HepG2 (cell line): Measurements from ENCODE around the gene NEAT1. TPM values are rescaled to one million over a fixed set of nuclear protein-coding genes. Genes with fewer than 3 reads are reported as not detected.

Experiments used
- AHR ChIP-seq: IDR thresholded peaks from 2 replicates; pipeline ENCODE4 v1.6.1; 2018; ENCODE audit warnings: missing genetic modification reagents, missing compliant biosample characterization
- CHCHD3 ChIP-seq: sonication (generic); formaldehyde crosslinking; IDR thresholded peaks from 2 replicates; pipeline ENCODE4 v1.8.0; 2022; ENCODE audit warnings: mild to moderate bottlenecking, missing genetic modification reagents, moderate library complexity
- DNMT3B ChIP-seq: conservative IDR thresholded peaks from 2 replicates; pipeline ENCODE4 v1.6.1; 2016; ENCODE audit warnings: missing biosample characterization, control low read depth
- KMT2B ChIP-seq: IDR thresholded peaks from 2 replicates; pipeline ENCODE4 v1.6.1; 2016; ENCODE audit warnings: missing genetic modification reagents, missing compliant biosample characterization
- PHF20 ChIP-seq: sonication (generic); formaldehyde crosslinking; IDR thresholded peaks from 2 replicates; pipeline ENCODE4 v1.5.0; 2020; ENCODE audit warnings: mild to moderate bottlenecking, missing genetic modification reagents
- SMARCC2 ChIP-seq: fragments of 450-650 bp; IDR thresholded peaks from 2 replicates; pipeline ENCODE4 v1.6.1; 2017; ENCODE audit warnings: antibody characterized with exemption, mild to moderate bottlenecking
- SSRP1 ChIP-seq: IDR thresholded peaks from 2 replicates; pipeline ENCODE4 v1.6.1; 2016; ENCODE audit warnings: control low read depth
- XRCC5 ChIP-seq: fragments of 200-400 bp; formaldehyde crosslinking; optimal IDR thresholded peaks from 2 replicates; pipeline ENCODE3; 2017; ENCODE audit warnings: mild to moderate bottlenecking, low read length
- ZFY ChIP-seq: sonication (generic); formaldehyde crosslinking; IDR thresholded peaks from 2 replicates; pipeline ENCODE4 v1.4.0; 2020; ENCODE audit warnings: missing genetic modification reagents
- ZNF251 ChIP-seq: sonication (generic); formaldehyde crosslinking; IDR thresholded peaks from 2 replicates; pipeline ENCODE4 v1.9.0; 2021; ENCODE audit warnings: mild to moderate bottlenecking, missing genetic modification reagents
- ZNF460 ChIP-seq: sonication (generic); formaldehyde crosslinking; IDR thresholded peaks from 2 replicates; pipeline ENCODE4 v1.5.1; 2020; ENCODE audit warnings: missing genetic modification reagents, mild to moderate bottlenecking, borderline replicate concordance
- ZNF496 ChIP-seq: sonication (generic); formaldehyde crosslinking; IDR thresholded peaks from 2 replicates; pipeline ENCODE4 v1.8.1; 2023; ENCODE audit warnings: mild to moderate bottlenecking, moderate library complexity, missing genetic modification reagents; ENCODE audit not compliant: insufficient replicate concordance
- ZNF562 ChIP-seq: sonication (generic); formaldehyde crosslinking; IDR thresholded peaks from 2 replicates; pipeline ENCODE4 v1.8.0; 2022; ENCODE audit warnings: missing genetic modification reagents, borderline replicate concordance
- ZNF672 ChIP-seq: sonication (generic); formaldehyde crosslinking; IDR thresholded peaks from 2 replicates; pipeline ENCODE4 v1.8.1; 2022; ENCODE audit warnings: missing genetic modification reagents
- ZNF766 ChIP-seq: sonication (generic); formaldehyde crosslinking; IDR thresholded peaks from 2 replicates; pipeline ENCODE4 v1.5.0; 2020; ENCODE audit warnings: missing genetic modification reagents, borderline replicate concordance
- ZNF780A ChIP-seq: sonication (generic); formaldehyde crosslinking; IDR thresholded peaks from 2 replicates; pipeline ENCODE4 v1.8.0; 2022; ENCODE audit warnings: mild to moderate bottlenecking, missing genetic modification reagents, moderate library complexity
- polyA plus RNA-seq, 8 experiments: library from polyadenylated mRNA; depleted of rRNA in 3 of 8; stranded (reverse) in 7 of 8; unstranded in 1 of 8; fragments of >200 nt; fragmentation: Illumina TruSeq in 4 of 8; extraction: Trizol in 4 of 8; gene quantifications; 2 replicates each; pipeline versions ENCODE4 v1.2.1 to v1.2.3, GENCODE V29; 2011 to 2016; ENCODE audit warnings: low read depth in 4 of 8, missing spikeins in 1 of 8, mixed read lengths in 1 of 8; ENCODE audit not compliant: insufficient read depth in 1 of 8
- total RNA-seq, 5 experiments: library from RNA; depleted of rRNA; stranded (reverse); fragments of >200 nt; fragmentation: Illumina TruSeq; extraction: Trizol; gene quantifications; 2 replicates each; pipeline ENCODE4 v1.2.3, GENCODE V29; 2016; ENCODE audit warnings: low read depth in 1 of 5
- TF ChIP-seq, protein P1 (sequence below): sonication (generic); formaldehyde crosslinking; conservative IDR thresholded peaks from 2 replicates; pipeline ENCODE4 v1.4.0; 2020; ENCODE audit warnings: missing genetic modification reagents
- TF ChIP-seq, protein P2 (sequence below): sonication (generic); formaldehyde crosslinking; IDR thresholded peaks from 2 replicates; pipeline ENCODE4 v1.4.0; 2020; ENCODE audit warnings: low read depth, missing genetic modification reagents
- TF ChIP-seq, protein P3 (sequence below): sonication (generic); formaldehyde crosslinking; IDR thresholded peaks from 2 replicates; pipeline ENCODE4 v1.4.0; 2020; ENCODE audit warnings: mild to moderate bottlenecking, missing genetic modification reagents, borderline replicate concordance
- TF ChIP-seq, protein P4 (sequence below): sonication (generic); formaldehyde crosslinking; IDR thresholded peaks from 2 replicates; pipeline ENCODE4 v1.5.0; 2020; ENCODE audit warnings: missing genetic modification reagents

NEAT1 gene
- total and polyA plus RNA-seq, 2 of the 13 experiments (the other 11 are each of a cell fraction or from before 2014, with no cell fraction given) = 20.5 to 41.2 TPM

DNA sequence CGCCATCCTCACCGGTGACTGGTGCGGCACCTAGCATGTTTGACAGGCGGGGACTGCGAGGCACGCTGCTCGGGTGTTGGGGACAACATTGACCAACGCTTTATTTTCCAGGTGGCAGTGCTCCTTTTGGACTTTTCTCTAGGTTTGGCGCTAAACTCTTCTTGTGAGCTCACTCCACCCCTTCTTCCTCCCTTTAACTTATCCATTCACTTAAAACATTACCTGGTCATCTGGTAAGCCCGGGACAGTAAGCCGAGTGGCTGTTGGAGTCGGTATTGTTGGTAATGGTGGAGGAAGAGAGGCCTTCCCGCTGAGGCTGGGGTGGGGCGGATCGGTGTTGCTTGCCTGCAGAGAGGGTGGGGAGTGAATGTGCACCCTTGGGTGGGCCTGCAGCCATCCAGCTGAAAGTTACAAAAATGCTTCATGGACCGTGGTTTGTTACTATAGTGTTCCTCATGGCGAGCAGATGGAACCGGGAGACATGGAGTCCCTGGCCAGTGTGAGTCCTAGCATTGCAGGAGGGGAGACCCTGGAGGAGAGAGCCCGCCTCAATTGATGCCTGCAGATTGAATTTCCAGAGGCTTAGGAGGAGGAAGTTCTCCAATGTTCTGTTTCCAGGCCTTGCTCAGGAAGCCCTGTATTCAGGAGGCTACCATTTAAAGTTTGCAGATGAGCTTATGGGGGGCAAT, 1.1 kb downstream of the NEAT1 start (continued):
- TF ChIP-seq SMARCC2 = no peak
- peak; percentile 24; the same call in 1 of the 2 replicates for TF ChIP-seq DNMT3B (CRISPR knock-in tag)
- TF ChIP-seq PHF20 (CRISPR knock-in tag) = no peak
- TF ChIP-seq, protein P1, sequence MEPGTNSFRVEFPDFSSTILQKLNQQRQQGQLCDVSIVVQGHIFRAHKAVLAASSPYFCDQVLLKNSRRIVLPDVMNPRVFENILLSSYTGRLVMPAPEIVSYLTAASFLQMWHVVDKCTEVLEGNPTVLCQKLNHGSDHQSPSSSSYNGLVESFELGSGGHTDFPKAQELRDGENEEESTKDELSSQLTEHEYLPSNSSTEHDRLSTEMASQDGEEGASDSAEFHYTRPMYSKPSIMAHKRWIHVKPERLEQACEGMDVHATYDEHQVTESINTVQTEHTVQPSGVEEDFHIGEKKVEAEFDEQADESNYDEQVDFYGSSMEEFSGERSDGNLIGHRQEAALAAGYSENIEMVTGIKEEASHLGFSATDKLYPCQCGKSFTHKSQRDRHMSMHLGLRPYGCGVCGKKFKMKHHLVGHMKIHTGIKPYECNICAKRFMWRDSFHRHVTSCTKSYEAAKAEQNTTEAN (CRISPR knock-in tag) = no peak
- 0 out of 2 replicates have a peak, but pooled peaks have one; percentile 4 for TF ChIP-seq ZFY
- TF ChIP-seq, protein P2, sequence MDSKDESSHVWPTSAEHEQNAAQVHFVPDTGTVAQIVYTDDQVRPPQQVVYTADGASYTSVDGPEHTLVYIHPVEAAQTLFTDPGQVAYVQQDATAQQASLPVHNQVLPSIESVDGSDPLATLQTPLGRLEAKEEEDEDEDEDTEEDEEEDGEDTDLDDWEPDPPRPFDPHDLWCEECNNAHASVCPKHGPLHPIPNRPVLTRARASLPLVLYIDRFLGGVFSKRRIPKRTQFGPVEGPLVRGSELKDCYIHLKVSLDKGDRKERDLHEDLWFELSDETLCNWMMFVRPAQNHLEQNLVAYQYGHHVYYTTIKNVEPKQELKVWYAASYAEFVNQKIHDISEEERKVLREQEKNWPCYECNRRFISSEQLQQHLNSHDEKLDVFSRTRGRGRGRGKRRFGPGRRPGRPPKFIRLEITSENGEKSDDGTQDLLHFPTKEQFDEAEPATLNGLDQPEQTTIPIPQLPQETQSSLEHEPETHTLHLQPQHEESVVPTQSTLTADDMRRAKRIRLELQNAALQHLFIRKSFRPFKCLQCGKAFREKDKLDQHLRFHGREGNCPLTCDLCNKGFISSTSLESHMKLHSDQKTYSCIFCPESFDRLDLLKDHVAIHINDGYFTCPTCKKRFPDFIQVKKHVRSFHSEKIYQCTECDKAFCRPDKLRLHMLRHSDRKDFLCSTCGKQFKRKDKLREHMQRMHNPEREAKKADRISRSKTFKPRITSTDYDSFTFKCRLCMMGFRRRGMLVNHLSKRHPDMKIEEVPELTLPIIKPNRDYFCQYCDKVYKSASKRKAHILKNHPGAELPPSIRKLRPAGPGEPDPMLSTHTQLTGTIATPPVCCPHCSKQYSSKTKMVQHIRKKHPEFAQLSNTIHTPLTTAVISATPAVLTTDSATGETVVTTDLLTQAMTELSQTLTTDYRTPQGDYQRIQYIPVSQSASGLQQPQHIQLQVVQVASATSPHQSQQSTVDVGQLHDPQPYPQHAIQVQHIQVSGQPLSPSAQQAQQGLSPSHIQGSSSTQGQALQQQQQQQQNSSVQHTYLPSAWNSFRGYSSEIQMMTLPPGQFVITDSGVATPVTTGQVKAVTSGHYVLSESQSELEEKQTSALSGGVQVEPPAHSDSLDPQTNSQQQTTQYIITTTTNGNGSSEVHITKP = no peak
- TF ChIP-seq ZNF460 (CRISPR knock-in tag) = no peak
- no peak for TF ChIP-seq ZNF780A
- no peak for TF ChIP-seq AHR (CRISPR knock-in tag)
- no peak for TF ChIP-seq ZNF496 (CRISPR knock-in tag)
- TF ChIP-seq ZNF251 = no peak
- no peak for TF ChIP-seq ZNF766 (CRISPR knock-in tag)
- peak; percentile 29; the same call in 1 of the 2 replicates for TF ChIP-seq SSRP1 (CRISPR knock-in tag)
- no peak for TF ChIP-seq CHCHD3
- TF ChIP-seq KMT2B (CRISPR knock-in tag) = no peak
- no peak for TF ChIP-seq XRCC5
- no peak for TF ChIP-seq ZNF672
- TF ChIP-seq ZNF562 (CRISPR knock-in tag) = no peak
- TF ChIP-seq, protein P3, sequence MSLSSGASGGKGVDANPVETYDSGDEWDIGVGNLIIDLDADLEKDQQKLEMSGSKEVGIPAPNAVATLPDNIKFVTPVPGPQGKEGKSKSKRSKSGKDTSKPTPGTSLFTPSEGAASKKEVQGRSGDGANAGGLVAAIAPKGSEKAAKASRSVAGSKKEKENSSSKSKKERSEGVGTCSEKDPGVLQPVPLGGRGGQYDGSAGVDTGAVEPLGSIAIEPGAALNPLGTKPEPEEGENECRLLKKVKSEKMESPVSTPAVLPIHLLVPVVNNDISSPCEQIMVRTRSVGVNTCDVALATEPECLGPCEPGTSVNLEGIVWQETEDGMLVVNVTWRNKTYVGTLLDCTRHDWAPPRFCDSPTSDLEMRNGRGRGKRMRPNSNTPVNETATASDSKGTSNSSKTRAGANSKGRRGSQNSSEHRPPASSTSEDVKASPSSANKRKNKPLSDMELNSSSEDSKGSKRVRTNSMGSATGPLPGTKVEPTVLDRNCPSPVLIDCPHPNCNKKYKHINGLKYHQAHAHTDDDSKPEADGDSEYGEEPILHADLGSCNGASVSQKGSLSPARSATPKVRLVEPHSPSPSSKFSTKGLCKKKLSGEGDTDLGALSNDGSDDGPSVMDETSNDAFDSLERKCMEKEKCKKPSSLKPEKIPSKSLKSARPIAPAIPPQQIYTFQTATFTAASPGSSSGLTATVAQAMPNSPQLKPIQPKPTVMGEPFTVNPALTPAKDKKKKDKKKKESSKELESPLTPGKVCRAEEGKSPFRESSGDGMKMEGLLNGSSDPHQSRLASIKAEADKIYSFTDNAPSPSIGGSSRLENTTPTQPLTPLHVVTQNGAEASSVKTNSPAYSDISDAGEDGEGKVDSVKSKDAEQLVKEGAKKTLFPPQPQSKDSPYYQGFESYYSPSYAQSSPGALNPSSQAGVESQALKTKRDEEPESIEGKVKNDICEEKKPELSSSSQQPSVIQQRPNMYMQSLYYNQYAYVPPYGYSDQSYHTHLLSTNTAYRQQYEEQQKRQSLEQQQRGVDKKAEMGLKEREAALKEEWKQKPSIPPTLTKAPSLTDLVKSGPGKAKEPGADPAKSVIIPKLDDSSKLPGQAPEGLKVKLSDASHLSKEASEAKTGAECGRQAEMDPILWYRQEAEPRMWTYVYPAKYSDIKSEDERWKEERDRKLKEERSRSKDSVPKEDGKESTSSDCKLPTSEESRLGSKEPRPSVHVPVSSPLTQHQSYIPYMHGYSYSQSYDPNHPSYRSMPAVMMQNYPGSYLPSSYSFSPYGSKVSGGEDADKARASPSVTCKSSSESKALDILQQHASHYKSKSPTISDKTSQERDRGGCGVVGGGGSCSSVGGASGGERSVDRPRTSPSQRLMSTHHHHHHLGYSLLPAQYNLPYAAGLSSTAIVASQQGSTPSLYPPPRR (CRISPR knock-in tag) = no peak
- TF ChIP-seq, protein P4, sequence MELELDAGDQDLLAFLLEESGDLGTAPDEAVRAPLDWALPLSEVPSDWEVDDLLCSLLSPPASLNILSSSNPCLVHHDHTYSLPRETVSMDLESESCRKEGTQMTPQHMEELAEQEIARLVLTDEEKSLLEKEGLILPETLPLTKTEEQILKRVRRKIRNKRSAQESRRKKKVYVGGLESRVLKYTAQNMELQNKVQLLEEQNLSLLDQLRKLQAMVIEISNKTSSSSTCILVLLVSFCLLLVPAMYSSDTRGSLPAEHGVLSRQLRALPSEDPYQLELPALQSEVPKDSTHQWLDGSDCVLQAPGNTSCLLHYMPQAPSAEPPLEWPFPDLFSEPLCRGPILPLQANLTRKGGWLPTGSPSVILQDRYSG (CRISPR knock-in tag) = no peak
